ENCODE data around the gene SGMS1.

SGMS1 gene

DNA sequence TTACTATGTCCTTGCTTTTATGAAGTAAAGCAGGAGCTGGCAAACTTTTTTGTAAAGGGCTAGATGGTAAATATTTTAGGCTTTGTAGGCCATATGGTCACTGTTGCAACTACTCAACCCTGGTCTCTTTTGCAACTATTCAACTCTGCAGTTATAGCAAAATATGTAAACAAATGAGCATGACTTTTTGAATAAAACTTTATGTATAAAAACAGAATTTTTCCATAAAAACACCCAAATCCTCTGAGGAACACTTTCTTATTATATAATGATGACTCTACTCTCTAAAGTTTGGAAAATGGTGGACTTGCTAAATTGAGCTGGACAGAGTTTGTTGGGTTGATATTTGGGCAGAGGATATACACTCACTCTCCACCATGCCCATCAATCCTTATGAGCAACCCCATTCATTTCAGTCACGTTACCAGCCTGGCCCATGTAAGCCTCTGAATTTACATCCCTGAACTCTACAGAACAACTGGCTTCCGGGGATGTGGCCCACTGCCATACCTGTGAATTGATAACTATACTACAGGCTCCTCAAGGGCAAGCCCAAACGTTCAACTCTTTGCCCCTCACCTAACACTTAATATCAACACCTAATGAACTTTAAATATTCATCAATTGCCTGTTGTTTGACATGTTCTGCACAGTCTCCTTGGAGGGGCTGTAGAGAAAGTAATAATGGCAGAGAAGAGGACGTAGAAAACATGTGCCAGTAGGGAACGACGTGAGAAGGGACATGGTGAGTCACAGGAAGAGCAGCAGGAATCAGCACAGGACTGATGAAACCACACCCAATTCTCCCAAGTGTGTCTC lies 37.6 kb downstream of the SGMS1 start:
- H3K9ac ChIP-seq (ENCODE audit: low read length), result no peak overlapping the region
- no peak overlapping the region for H3K4me2 ChIP-seq (ENCODE audit: low read length)
- no peak overlapping the region for H2AFZ ChIP-seq (ENCODE audit: low read length)
- H3F3A ChIP-seq (ENCODE audit: insufficient read depth, low read length), result no peaks in the 10 kb centered on the region
- no peaks in the 10 kb centered on the region for H4K20me1 ChIP-seq (ENCODE audit: insufficient read depth, low read length)
- no peak overlapping the region for H3K4me3 ChIP-seq (ENCODE audit: low read depth, low read length, poor library complexity, severe bottlenecking)
- TF ChIP-seq EZH2 (IDR thresholded peaks at IDR 0.05; ENCODE audit: borderline replicate concordance, low read length), result no peak
- TF ChIP-seq, protein P1, sequence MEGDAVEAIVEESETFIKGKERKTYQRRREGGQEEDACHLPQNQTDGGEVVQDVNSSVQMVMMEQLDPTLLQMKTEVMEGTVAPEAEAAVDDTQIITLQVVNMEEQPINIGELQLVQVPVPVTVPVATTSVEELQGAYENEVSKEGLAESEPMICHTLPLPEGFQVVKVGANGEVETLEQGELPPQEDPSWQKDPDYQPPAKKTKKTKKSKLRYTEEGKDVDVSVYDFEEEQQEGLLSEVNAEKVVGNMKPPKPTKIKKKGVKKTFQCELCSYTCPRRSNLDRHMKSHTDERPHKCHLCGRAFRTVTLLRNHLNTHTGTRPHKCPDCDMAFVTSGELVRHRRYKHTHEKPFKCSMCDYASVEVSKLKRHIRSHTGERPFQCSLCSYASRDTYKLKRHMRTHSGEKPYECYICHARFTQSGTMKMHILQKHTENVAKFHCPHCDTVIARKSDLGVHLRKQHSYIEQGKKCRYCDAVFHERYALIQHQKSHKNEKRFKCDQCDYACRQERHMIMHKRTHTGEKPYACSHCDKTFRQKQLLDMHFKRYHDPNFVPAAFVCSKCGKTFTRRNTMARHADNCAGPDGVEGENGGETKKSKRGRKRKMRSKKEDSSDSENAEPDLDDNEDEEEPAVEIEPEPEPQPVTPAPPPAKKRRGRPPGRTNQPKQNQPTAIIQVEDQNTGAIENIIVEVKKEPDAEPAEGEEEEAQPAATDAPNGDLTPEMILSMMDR (IDR thresholded peaks at IDR 0.05; ENCODE audit: low read length), result no peak
- H3K27me3 ChIP-seq (ENCODE audit: insufficient read depth, low read length), result no peaks in the 10 kb centered on the region
- no peaks in the 10 kb centered on the region for H3K4me1 ChIP-seq (ENCODE audit: insufficient read depth, low read length, severe bottlenecking)
- no peaks in the 10 kb centered on the region for H3K79me2 ChIP-seq (ENCODE audit: insufficient read depth, low read length)
- H3K36me3 ChIP-seq (ENCODE audit: insufficient read depth, low read length), result no peaks in the 10 kb centered on the region; the same call in 1 of the 2 replicates
- no peak overlapping the region for H3K27ac ChIP-seq (ENCODE audit: low read depth, low read length, poor library complexity, severe bottlenecking)
- H3K9me3 ChIP-seq (ENCODE audit: low read length), result no peaks in the 10 kb centered on the region
- H3K9me2 ChIP-seq (ENCODE audit: low read depth, low read length), result no peaks in the 10 kb centered on the region

DNA sequence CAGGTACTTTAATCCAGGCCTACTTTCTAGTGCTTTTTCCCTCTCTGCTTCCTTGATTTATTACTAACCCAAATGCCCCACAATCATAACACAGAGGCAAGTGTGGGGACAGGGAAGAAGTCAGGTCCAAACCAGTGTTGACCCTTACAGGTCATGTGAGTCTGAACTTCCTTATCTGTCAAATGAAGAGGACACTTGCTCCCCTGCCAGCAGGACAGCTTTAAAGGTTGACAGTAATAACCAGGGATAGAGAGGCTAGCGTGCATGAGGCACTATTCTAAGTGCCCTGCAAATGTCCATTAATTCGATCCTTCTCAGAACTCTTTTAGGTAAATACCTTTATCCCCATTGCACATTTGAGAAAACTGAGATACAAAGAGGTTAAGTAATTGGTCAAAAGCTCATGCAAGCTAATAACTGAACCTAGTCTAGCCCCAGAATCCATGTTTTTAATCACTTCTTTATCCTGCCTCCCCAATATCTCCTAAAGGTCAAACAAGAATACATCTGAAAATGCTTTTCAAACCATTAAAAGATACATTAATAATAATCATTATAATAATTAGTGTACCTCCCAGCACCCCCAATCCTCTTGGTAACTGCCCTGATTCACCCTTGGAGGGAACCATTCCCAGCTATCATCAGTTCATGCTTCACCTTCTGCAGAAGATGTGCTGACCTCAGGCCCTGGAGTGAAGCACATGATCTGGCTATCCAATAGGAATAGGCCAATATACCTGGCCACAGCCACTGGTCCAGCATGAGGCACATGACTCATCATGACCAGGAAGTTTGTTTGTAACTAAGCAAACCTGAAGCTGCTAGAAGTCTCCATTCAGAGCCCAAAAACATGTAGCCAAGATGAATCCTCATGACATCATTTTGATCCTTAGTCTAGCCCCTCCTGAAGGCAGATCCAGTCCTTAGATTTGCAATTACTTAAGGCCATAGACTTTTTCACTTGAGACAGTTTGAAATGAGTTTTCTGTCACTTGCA lies 40.7 kb downstream of the SGMS1 start:
- H2AFZ ChIP-seq (ENCODE audit: low read length), result no peak overlapping the region
- no peaks in the 10 kb centered on the region for H3K27me3 ChIP-seq (ENCODE audit: insufficient read depth, low read length)
- no peaks in the 10 kb centered on the region for H3K9me2 ChIP-seq (ENCODE audit: low read depth, low read length)
- H3K9me3 ChIP-seq (ENCODE audit: low read length), result no peaks in the 10 kb centered on the region
- H3K4me1 ChIP-seq (ENCODE audit: insufficient read depth, low read length, severe bottlenecking), result no peaks in the 10 kb centered on the region
- no peaks in the 10 kb centered on the region for H3F3A ChIP-seq (ENCODE audit: insufficient read depth, low read length)
- H3K79me2 ChIP-seq (ENCODE audit: insufficient read depth, low read length), result no peaks in the 10 kb centered on the region
- no peak overlapping the region for H3K4me3 ChIP-seq (ENCODE audit: low read depth, low read length, poor library complexity, severe bottlenecking)
- no peaks in the 10 kb centered on the region; the same call in 1 of the 2 replicates for H3K36me3 ChIP-seq (ENCODE audit: insufficient read depth, low read length)
- H3K9ac ChIP-seq (ENCODE audit: low read length), result no peak overlapping the region
- H3K27ac ChIP-seq (ENCODE audit: low read depth, low read length, poor library complexity, severe bottlenecking), result no peak overlapping the region
- H3K4me2 ChIP-seq (ENCODE audit: low read length), result no peak overlapping the region
- H4K20me1 ChIP-seq (ENCODE audit: insufficient read depth, low read length), result no peaks in the 10 kb centered on the region
- TF ChIP-seq, protein P1 (IDR thresholded peaks at IDR 0.05; ENCODE audit: low read length), result no peak
- no peak for TF ChIP-seq EZH2 (IDR thresholded peaks at IDR 0.05; ENCODE audit: borderline replicate concordance, low read length)

DNA sequence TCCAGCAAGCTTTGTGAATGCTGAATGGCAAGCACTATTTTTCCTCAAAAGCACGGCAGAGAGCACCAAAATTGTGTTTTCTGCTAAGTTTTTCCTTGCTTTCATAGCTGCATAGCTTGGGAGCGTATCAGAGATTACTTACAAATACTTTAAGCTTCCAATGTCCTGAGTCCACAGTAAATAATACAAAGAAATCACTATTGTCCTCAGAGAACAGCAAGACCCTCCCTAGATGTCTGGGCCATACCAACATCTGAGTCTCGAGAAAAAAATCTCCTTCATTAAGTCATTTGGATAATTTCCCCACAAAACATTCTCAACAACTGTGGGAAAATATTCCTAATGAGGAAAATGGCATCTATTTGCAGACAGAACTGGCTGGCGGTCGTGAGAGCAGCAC lies 41.7 kb downstream of the SGMS1 start:
- no peak overlapping the region for H3K4me2 ChIP-seq (ENCODE audit: low read length)
- no peak overlapping the region for H3K9ac ChIP-seq (ENCODE audit: low read length)
- no peaks in the 10 kb centered on the region for H3K9me2 ChIP-seq (ENCODE audit: low read depth, low read length)
- no peaks in the 10 kb centered on the region for H3K27me3 ChIP-seq (ENCODE audit: insufficient read depth, low read length)
- no peak overlapping the region for H2AFZ ChIP-seq (ENCODE audit: low read length)
- TF ChIP-seq EZH2 (IDR thresholded peaks at IDR 0.05; ENCODE audit: borderline replicate concordance, low read length), result no peak
- TF ChIP-seq, protein P1 (IDR thresholded peaks at IDR 0.05; ENCODE audit: low read length), result no peak
- no peaks in the 10 kb centered on the region for H4K20me1 ChIP-seq (ENCODE audit: insufficient read depth, low read length)
- no peak overlapping the region for H3K27ac ChIP-seq (ENCODE audit: low read depth, low read length, poor library complexity, severe bottlenecking)
- no peaks in the 10 kb centered on the region for H3K4me1 ChIP-seq (ENCODE audit: insufficient read depth, low read length, severe bottlenecking)
- H3K79me2 ChIP-seq (ENCODE audit: insufficient read depth, low read length), result no peaks in the 10 kb centered on the region
- H3K36me3 ChIP-seq (ENCODE audit: insufficient read depth, low read length), result no peaks in the 10 kb centered on the region; the same call in 1 of the 2 replicates
- H3F3A ChIP-seq (ENCODE audit: insufficient read depth, low read length), result no peaks in the 10 kb centered on the region
- no peaks in the 10 kb centered on the region for H3K9me3 ChIP-seq (ENCODE audit: low read length)
- H3K4me3 ChIP-seq (ENCODE audit: low read depth, low read length, poor library complexity, severe bottlenecking), result no peak overlapping the region

Data from OCI-LY1 (cell line).